ENCODE results near the gene MCC. TPM values are rescaled to one million over a fixed set of nuclear protein-coding genes. Genes with fewer than 3 reads are reported as not detected.

Gene MCC
- total RNA-seq, 1 experiment from 2014 or later: 7.6 TPM

DNA sequence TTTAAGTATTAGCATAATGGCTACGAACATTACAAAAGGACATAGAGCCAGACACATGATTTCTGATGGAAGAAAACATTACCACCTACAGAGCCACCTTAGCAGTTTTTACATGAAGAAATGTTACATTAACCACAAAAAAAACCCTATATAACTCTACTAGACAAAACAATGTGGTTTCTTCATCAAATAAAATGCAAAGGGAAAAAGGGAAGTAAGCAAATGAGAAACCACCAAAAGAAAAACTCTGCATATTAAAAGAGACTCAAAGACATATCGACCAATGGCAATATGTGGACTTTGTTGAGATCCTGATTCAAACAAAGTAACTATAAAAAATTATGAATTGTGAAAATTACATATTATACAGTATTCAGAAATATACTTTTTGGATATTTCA, 186.1 kb downstream of the MCC start:
- Histone ChIP-seq H4K91ac (ENCODE audit: insufficient read length, low read depth, low read length) (no peak overlapping the region), H3K18ac (ENCODE audit: insufficient read length, low read depth, low read length) (no peak overlapping the region), H3K79me2 (ENCODE audit: insufficient read depth, low read length) (no peaks in the 10 kb centered on the region), H4K8ac (replicated peaks; ENCODE audit: insufficient read length, low read depth, low read length) (no peak overlapping the region), H2BK12ac (ENCODE audit: insufficient read length, low read depth, low read length) (no peak overlapping the region), H3K4me1 (ENCODE audit: insufficient read depth, low read length) (no peaks in the 10 kb centered on the region), H4K5ac (ENCODE audit: insufficient read length, low read depth, low read length) (no peak overlapping the region), H3K27ac (ENCODE audit: insufficient read length, low read depth, low read length) (no peak overlapping the region), H3T11ph (ENCODE audit: low read length) (no peak overlapping the region), H3K4me2 (ENCODE audit: insufficient read depth, insufficient read length, low read length) (no peak overlapping the region), H3K9me3 (ENCODE audit: control insufficient read depth, low read depth, low read length) (no peaks in the 10 kb centered on the region), H3K27me3 (ENCODE audit: insufficient read depth, low read length) (no peaks in the 10 kb centered on the region), H3K56ac (ENCODE audit: insufficient read length, low read depth, low read length) (no peak overlapping the region), H2BK120ac (ENCODE audit: low read depth, low read length, poor library complexity, severe bottlenecking) (no peak overlapping the region), H2AK5ac (ENCODE audit: insufficient read length, low read length) (no peak overlapping the region), H3K14ac (ENCODE audit: insufficient read depth, low read length) (no peak overlapping the region), H4K20me1 (ENCODE audit: control insufficient read depth, insufficient read depth, insufficient read length) (no peaks in the 10 kb centered on the region), H3K23ac (ENCODE audit: insufficient read length, low read depth, low read length) (no peak overlapping the region), H3K79me1 (ENCODE audit: insufficient read depth, low read depth, low read length, poor library complexity, severe bottlenecking) (no peaks in the 10 kb centered on the region), H2BK15ac (ENCODE audit: low read depth, low read length) (no peak overlapping the region), H2BK20ac (ENCODE audit: low read depth, low read length, poor library complexity, severe bottlenecking) (no peak overlapping the region), H2BK5ac (ENCODE audit: insufficient read length, low read length) (no peak overlapping the region), H3K4ac (ENCODE audit: low read depth, low read length) (no peak overlapping the region), H2AFZ (ENCODE audit: low read length) (no peak overlapping the region), H3K9ac (ENCODE audit: extremely low read depth, insufficient read length, low read length) (no peak overlapping the region), H3K23me2 (ENCODE audit: insufficient read length, low read depth, low read length, poor library complexity, severe bottlenecking) (no peaks in the 10 kb centered on the region)
- DNase-seq: no peak
- peaks cover 0 to 2% of the 10 kb centered on the region in 2 experiments; a peak in 1 of 4 replicates for H3K4me1 Mint-ChIP-seq
- WGBS (ENCODE audit: extremely low coverage, insufficient read length, low lambda C conversion rate): no CpG with 5 or more reads among the region's 2 CpGs
- TF ChIP-seq CTCF (conservative IDR thresholded peaks at IDR 0.05): no peak
- no peaks in the 10 kb centered on the region for H3K36me3 Mint-ChIP-seq (ENCODE audit: insufficient read depth in 1 of 3, low read depth in 3 of 3)
- H3K27me3 Mint-ChIP-seq (ENCODE audit: low read depth): no peaks in the 10 kb centered on the region; the same call in 1 of the 2 replicates
- peaks cover 0 to 2% of the 10 kb centered on the region in 2 experiments; a peak in 1 of 5 replicates for H3K9me3 Mint-ChIP-seq
- no peak overlapping the region for H3K4me3 Mint-ChIP-seq
- H3K27ac Mint-ChIP-seq: no peak overlapping the region

All from H9 (cell line).